Neural cell (in vitro differentiated cells): Measurements from ENCODE around the gene SSBP2. TPM values are rescaled to one million over a fixed set of nuclear protein-coding genes. Genes with fewer than 3 reads are reported as not detected.

ENCODE experiments used
- H2AFZ ChIP-seq: fragments of 200-600, 300-800 bp; sonication (generic), shearing (Covaris generic); 2 replicates; pipeline ENCODE4 v1.6.0; 2014; ENCODE audit warnings: low read depth, mild to moderate bottlenecking, antibody characterized with exemption, low read length, moderate library complexity
- H3F3A ChIP-seq: fragments of 200-600 bp; shearing (Covaris generic); 2 replicates; pipeline ENCODE4 v1.6.1; 2016; ENCODE audit warnings: mild to moderate bottlenecking, moderate library complexity, mixed read lengths, antibody characterized with exemption, low read length; ENCODE audit not compliant: insufficient read depth, poor library complexity, severe bottlenecking
- H3K27ac ChIP-seq: fragments of 200-600, 300-800 bp; sonication (generic), shearing (Covaris generic); 2 replicates; pipeline ENCODE4 v1.5.1; 2014; ENCODE audit warnings: mild to moderate bottlenecking, low read length, moderate library complexity
- H3K27me3 ChIP-seq: fragments of 300-800, 200-600 bp; sonication (generic), shearing (Covaris generic); 2 replicates; pipeline ENCODE4 v1.6.0; 2014; ENCODE audit warnings: mild to moderate bottlenecking, low read depth, low read length, moderate library complexity; ENCODE audit not compliant: insufficient read depth
- H3K36me3 ChIP-seq: fragments of 300-800, 200-600 bp; sonication (generic), shearing (Covaris generic); 2 replicates; pipeline ENCODE4 v1.5.1; 2014; ENCODE audit warnings: mild to moderate bottlenecking, antibody characterized with exemption, low read length, moderate library complexity; ENCODE audit not compliant: insufficient read depth
- H3K4me2 ChIP-seq: fragments of 300-800, 200-600 bp; sonication (generic), shearing (Covaris generic); 2 replicates; pipeline ENCODE4 v1.6.0; 2014; ENCODE audit warnings: mild to moderate bottlenecking, low read length
- H3K4me3 ChIP-seq: fragments of 300-800, 200-600 bp; sonication (generic), shearing (Covaris generic); 2 replicates; pipeline ENCODE4 v1.5.1; 2014; ENCODE audit warnings: mild to moderate bottlenecking, low read length, moderate library complexity
- H3K79me2 ChIP-seq: fragments of 200-600 bp; shearing (Covaris generic); replicated peaks from 2 replicates; pipeline ENCODE4 v1.6.0; 2014; ENCODE audit warnings: mild to moderate bottlenecking, low read length, moderate library complexity; ENCODE audit not compliant: insufficient read depth
- H3K9ac ChIP-seq: fragments of 300-800, 200-600 bp; sonication (generic), shearing (Covaris generic); 2 replicates; pipeline ENCODE4 v1.6.1; 2016; ENCODE audit warnings: mild to moderate bottlenecking, low read length, mixed read lengths
- H3K9me2 ChIP-seq: fragments of 200-600 bp; shearing (Covaris generic); 2 replicates; pipeline ENCODE4 v1.6.1; 2016; ENCODE audit warnings: mild to moderate bottlenecking, low read length, mixed read lengths; ENCODE audit not compliant: insufficient read depth
- H3K9me3 ChIP-seq: fragments of 200-600, 300-800 bp; sonication (generic), shearing (Covaris generic); 2 replicates; pipeline ENCODE4 v1.6.1; 2016; ENCODE audit warnings: mild to moderate bottlenecking, mixed run types, low read length, moderate library complexity, mixed read lengths
- H4K20me1 ChIP-seq: fragments of 200-600 bp; shearing (Covaris generic); 2 replicates; pipeline ENCODE4 v1.6.1; 2016; ENCODE audit warnings: mild to moderate bottlenecking, mixed run types; ENCODE audit not compliant: insufficient read depth
- CTCF ChIP-seq: fragments of 450-650 bp; IDR thresholded peaks from 2 replicates; pipeline ENCODE4 v1.5.1; 2014; ENCODE audit warnings: antibody characterized with exemption, mild to moderate bottlenecking, moderate library complexity; ENCODE audit not compliant: poor library complexity, severe bottlenecking
- EP300 ChIP-seq: fragments of 450-650 bp; conservative IDR thresholded peaks from 2 replicates; pipeline ENCODE4 v1.6.1; 2014; ENCODE audit warnings: antibody characterized with exemption, mild to moderate bottlenecking, moderate library complexity; ENCODE audit not compliant: poor library complexity, severe bottlenecking
- EZH2 ChIP-seq: fragments of 200-600, 300-800 bp; shearing (Covaris generic), sonication (generic); IDR thresholded peaks from 2 replicates; pipeline ENCODE4 v1.6.1; 2014; ENCODE audit warnings: antibody characterized with exemption, low read length, borderline replicate concordance, mild to moderate bottlenecking; ENCODE audit not compliant: insufficient read depth, poor library complexity, severe bottlenecking
- MXI1 ChIP-seq: fragments of 450-650 bp; conservative IDR thresholded peaks from 2 replicates; pipeline ENCODE4 v1.6.1; 2014; ENCODE audit warnings: antibody characterized with exemption, mild to moderate bottlenecking; ENCODE audit not compliant: poor library complexity, severe bottlenecking
- POLR2AphosphoS5 ChIP-seq: IDR thresholded peaks from 2 replicates; pipeline ENCODE4 v1.6.1; 2012
- RAD21 ChIP-seq: fragments of 450-650 bp; conservative IDR thresholded peaks from 2 replicates; pipeline ENCODE4 v1.6.1; 2014; ENCODE audit warnings: antibody characterized with exemption, mild to moderate bottlenecking, moderate library complexity
- REST ChIP-seq: IDR thresholded peaks from 2 replicates; pipeline ENCODE4 v1.6.1; 2012; ENCODE audit warnings: borderline replicate concordance
- SMC3 ChIP-seq: fragments of 450-650 bp; conservative IDR thresholded peaks from 2 replicates; pipeline ENCODE4 v1.6.1; 2014; ENCODE audit warnings: antibody characterized with exemption, mild to moderate bottlenecking, moderate library complexity; ENCODE audit not compliant: poor library complexity
- TAF1 ChIP-seq: IDR thresholded peaks from 2 replicates; pipeline ENCODE4 v1.6.1; 2012; ENCODE audit warnings: low read depth
- polyA plus RNA-seq: library from polyadenylated mRNA; depleted of rRNA; stranded (reverse); fragments of >200 nt; gene quantifications from 2 replicates; pipeline ENCODE4 v1.2.3, GENCODE V29; 2014

The SSBP2 gene
- polyA plus RNA-seq, 1 donor from 2014 or later: 128 TPM

DNA sequence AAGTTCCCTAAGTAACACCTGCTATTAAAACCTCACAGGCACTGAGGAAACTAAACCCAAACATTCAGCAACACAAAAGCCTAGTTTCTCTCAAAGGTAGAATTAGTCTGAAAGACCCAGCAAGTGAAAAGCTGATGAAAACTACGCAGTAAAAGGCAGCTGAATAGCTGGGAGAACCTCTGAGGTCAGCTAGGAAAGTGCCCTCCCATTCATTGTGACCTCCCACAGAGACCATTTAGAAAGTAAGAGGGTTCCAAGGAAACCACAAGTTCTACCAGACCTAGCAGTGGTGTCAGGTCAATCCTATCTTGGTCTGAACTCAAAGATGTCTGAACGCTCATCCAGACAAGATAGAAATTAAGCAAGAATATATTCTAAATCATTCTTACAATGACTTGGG is 144.7 kb downstream of the SSBP2 start:
- no peak overlapping the region for H3K27ac ChIP-seq
- H3K9me2 ChIP-seq: no peaks in the 10 kb centered on the region
- no peak for TF ChIP-seq EP300
- no peak for TF ChIP-seq POLR2AphosphoS5
- no peak for TF ChIP-seq SMC3
- no peak for TF ChIP-seq MXI1
- H3K79me2 ChIP-seq: no peaks in the 10 kb centered on the region
- H3K9ac ChIP-seq: no peak overlapping the region
- H3K27me3 ChIP-seq: no peaks in the 10 kb centered on the region
- no peaks in the 10 kb centered on the region for H4K20me1 ChIP-seq
- no peaks in the 10 kb centered on the region for H3K9me3 ChIP-seq
- H2AFZ ChIP-seq: no peak overlapping the region
- no peak overlapping the region for H3K4me2 ChIP-seq
- no peak overlapping the region for H3K4me3 ChIP-seq
- peaks cover 8% of the 10 kb centered on the region for H3K36me3 ChIP-seq
- H3F3A ChIP-seq: no peaks in the 10 kb centered on the region

GRCh38 chr5:81605299-81605698 is 145.6 kb downstream of the SSBP2 start:
- Histone ChIP-seq H3K4me2 (no peak overlapping the region), H3K79me2 (no peaks in the 10 kb centered on the region), H2AFZ (no peak overlapping the region), H3K27me3 (no peaks in the 10 kb centered on the region), H3K9me3 (no peaks in the 10 kb centered on the region), H3K4me3 (no peak overlapping the region), H3F3A (no peaks in the 10 kb centered on the region), H3K27ac (no peak overlapping the region), H3K9ac (no peak overlapping the region), H3K9me2 (no peaks in the 10 kb centered on the region), H3K36me3 (peaks cover 8% of the 10 kb centered on the region), H4K20me1 (no peaks in the 10 kb centered on the region)
- TF ChIP-seq CTCF (no peak), REST (no peak), SMC3 (no peak), EP300 (no peak), TAF1 (no peak), MXI1 (no peak), RAD21 (no peak), POLR2AphosphoS5 (no peak), EZH2 (no peak)

GRCh38 chr5:81604193-81604592 is 146.7 kb downstream of the SSBP2 start:
- no peak for TF ChIP-seq TAF1
- no peak for TF ChIP-seq SMC3
- no peak for TF ChIP-seq MXI1
- no peak for TF ChIP-seq CTCF
- no peak for TF ChIP-seq RAD21
- TF ChIP-seq EZH2: no peak
- no peak for TF ChIP-seq EP300
- TF ChIP-seq POLR2AphosphoS5: no peak
- no peak for TF ChIP-seq REST
- Histone ChIP-seq H3K27ac (no peak overlapping the region), H3K9me3 (no peaks in the 10 kb centered on the region), H3K79me2 (no peaks in the 10 kb centered on the region), H3K27me3 (no peaks in the 10 kb centered on the region), H3K4me3 (no peak overlapping the region), H3K36me3 (peaks cover 8% of the 10 kb centered on the region), H3F3A (no peaks in the 10 kb centered on the region), H3K4me2 (no peak overlapping the region), H2AFZ (no peak overlapping the region), H3K9me2 (no peaks in the 10 kb centered on the region), H4K20me1 (no peaks in the 10 kb centered on the region), H3K9ac (no peak overlapping the region)
